ENCODE results near the gene ALG1.
"Not testable (repeated sequence)": the region's sequence is repeated elsewhere in the genome, so short reads cannot be mapped to it uniquely, and the experiment has no call there.

Gene ALG1

GRCh38 chr16:5044011-5044540, 27.6 kb upstream of the ALG1 start:
- POLR2A ChIA-PET (ENCODE audit: low non-redundant PET) = no interaction called here
- CTCF ChIA-PET = no interaction called here
- DNase-seq (ENCODE audit: low spot score) = no peak
- H3K27ac ChIP-seq = no peak overlapping the region
- TF ChIP-seq, protein P1, sequence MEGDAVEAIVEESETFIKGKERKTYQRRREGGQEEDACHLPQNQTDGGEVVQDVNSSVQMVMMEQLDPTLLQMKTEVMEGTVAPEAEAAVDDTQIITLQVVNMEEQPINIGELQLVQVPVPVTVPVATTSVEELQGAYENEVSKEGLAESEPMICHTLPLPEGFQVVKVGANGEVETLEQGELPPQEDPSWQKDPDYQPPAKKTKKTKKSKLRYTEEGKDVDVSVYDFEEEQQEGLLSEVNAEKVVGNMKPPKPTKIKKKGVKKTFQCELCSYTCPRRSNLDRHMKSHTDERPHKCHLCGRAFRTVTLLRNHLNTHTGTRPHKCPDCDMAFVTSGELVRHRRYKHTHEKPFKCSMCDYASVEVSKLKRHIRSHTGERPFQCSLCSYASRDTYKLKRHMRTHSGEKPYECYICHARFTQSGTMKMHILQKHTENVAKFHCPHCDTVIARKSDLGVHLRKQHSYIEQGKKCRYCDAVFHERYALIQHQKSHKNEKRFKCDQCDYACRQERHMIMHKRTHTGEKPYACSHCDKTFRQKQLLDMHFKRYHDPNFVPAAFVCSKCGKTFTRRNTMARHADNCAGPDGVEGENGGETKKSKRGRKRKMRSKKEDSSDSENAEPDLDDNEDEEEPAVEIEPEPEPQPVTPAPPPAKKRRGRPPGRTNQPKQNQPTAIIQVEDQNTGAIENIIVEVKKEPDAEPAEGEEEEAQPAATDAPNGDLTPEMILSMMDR (conservative IDR thresholded peaks at IDR 0.05; ENCODE audit: low read depth) = no peak

DNA sequence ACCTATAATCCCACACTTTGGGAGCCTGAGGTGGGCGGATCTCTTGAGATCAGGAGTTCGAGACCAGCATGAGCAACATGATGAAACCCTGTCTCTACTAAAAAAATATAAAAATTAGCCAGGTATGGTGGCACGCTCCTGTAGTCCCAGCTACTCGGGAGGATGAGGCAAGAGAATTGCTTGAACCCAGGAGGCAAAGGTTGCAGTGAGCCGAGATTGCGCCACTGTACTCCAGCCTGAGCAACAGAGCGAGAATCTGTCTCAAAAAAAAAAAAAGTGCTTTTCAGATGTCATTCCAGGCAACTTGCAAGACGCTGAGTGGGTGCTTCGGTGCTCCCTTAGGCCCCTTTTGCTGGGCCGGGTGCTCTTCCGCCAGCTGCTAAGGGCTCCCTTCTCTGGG, 27.1 kb upstream of the ALG1 start:
- DNase-seq (ENCODE audit: low spot score); POLR2A ChIA-PET (ENCODE audit: low non-redundant PET); CTCF ChIA-PET; H3K27ac ChIP-seq: not testable (repeated sequence)

GRCh38 chr16:5045499-5046115, 26.0 kb upstream of the ALG1 start:
- CTCF ChIA-PET = no interaction called here
- DNase-seq (ENCODE audit: low spot score) = no peak
- POLR2A ChIA-PET (ENCODE audit: low non-redundant PET) = no interaction called here
- TF ChIP-seq, protein P1 (conservative IDR thresholded peaks at IDR 0.05; ENCODE audit: low read depth) = no peak
- H3K27ac ChIP-seq = no peak overlapping the region

DNA sequence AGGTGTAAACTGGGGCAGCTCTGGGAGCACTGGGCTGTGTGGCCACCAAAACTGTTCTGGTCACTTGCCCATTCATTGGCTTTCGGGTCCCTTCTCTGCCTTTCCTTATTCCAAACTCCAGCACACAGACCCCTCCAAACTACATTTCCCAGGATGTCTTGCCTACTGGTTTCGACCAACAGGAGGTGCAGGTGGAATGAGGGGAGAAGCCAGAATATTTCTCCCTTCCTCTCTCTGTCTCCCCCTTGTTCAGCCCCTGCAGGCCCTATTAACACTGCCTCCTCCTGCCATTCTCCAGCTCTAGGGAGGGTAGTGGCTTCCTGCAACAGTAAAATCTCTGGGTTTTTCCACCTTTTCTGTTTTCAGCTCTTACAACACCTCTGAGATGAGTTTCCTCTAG, 24.7 kb upstream of the ALG1 start:
- TF ChIP-seq, protein P1 (conservative IDR thresholded peaks at IDR 0.05; ENCODE audit: low read depth) = no peak
- ChIA-PET POLR2A (ENCODE audit: low non-redundant PET) (no interaction called here), CTCF (no interaction called here)
- DNase-seq (ENCODE audit: low spot score) = no peak
- no peak overlapping the region for H3K27ac ChIP-seq

- POLR2A ChIA-PET (ENCODE audit: low non-redundant PET) = no interaction called here
- CTCF ChIA-PET = interaction anchor here (0.5 kb wide), 1 partner anchor 31 kb away, joined by 3 read pairs; no protein-coding TSS in a partner anchor
These were observed 16.5 kb upstream of the ALG1 start for GRCh38 chr16:5054876-5055865.

GRCh38 chr16:5056352-5056751, 15.3 kb upstream of the ALG1 start:
- POLR2A ChIA-PET (ENCODE audit: low non-redundant PET) = no interaction called here
- CTCF ChIA-PET = no interaction called here
- TF ChIP-seq, protein P1 (conservative IDR thresholded peaks at IDR 0.05; ENCODE audit: low read depth) = no peak
- DNase-seq (ENCODE audit: low spot score) = no peak
- no peak overlapping the region for H3K27ac ChIP-seq

More at GRCh38 chr16:5054876-5055865, 16.5 kb upstream of the ALG1 start:
- H3K27ac ChIP-seq = no peak overlapping the region
- DNase-seq (ENCODE audit: low spot score) = no peak
- TF ChIP-seq, protein P1 (conservative IDR thresholded peaks at IDR 0.05; ENCODE audit: low read depth) = no peak
